ENCODE results near the gene ANKRD33.

The ANKRD33 gene

DNA sequence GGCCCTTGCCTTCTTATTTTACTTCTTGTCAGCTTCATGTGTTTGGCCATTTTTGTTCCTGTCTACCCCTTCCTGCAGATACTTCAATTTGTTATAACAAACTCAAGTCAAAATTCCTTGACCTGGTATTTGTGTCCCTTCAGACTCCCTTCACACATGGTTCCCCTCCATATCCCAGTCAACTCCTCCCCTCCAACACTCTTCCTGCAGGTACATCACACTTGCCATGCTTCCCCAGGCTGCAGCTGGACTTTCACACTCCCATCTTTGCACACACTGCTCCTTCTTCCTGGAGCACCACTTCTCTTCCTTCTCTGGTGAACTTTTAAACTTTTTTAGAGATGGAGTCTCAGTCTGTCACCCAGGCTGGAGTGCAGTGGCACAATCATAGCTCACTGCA, 20.5 kb upstream of the ANKRD33 start:
- no peak overlapping the region for H3K9ac ChIP-seq
- H3K27me3 ChIP-seq (ENCODE audit: control insufficient read depth, insufficient read depth, low read length): no peaks in the 10 kb centered on the region
- no peaks in the 10 kb centered on the region for H3K79me2 ChIP-seq
- H3K4me2 ChIP-seq (ENCODE audit: low read length): no peak overlapping the region
- TF ChIP-seq, protein P1, sequence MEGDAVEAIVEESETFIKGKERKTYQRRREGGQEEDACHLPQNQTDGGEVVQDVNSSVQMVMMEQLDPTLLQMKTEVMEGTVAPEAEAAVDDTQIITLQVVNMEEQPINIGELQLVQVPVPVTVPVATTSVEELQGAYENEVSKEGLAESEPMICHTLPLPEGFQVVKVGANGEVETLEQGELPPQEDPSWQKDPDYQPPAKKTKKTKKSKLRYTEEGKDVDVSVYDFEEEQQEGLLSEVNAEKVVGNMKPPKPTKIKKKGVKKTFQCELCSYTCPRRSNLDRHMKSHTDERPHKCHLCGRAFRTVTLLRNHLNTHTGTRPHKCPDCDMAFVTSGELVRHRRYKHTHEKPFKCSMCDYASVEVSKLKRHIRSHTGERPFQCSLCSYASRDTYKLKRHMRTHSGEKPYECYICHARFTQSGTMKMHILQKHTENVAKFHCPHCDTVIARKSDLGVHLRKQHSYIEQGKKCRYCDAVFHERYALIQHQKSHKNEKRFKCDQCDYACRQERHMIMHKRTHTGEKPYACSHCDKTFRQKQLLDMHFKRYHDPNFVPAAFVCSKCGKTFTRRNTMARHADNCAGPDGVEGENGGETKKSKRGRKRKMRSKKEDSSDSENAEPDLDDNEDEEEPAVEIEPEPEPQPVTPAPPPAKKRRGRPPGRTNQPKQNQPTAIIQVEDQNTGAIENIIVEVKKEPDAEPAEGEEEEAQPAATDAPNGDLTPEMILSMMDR (IDR thresholded peaks at IDR 0.05): no peak
- H3K4me1 ChIP-seq: peaks cover 15% of the 10 kb centered on the region
- H3K27ac ChIP-seq: no peak overlapping the region
- H2AFZ ChIP-seq: no peak overlapping the region
- H3K9me3 ChIP-seq (ENCODE audit: control insufficient read depth, low read length): no peaks in the 10 kb centered on the region
- no peaks in the 10 kb centered on the region for H3K36me3 ChIP-seq (ENCODE audit: control insufficient read depth, insufficient read depth, low read length)
- no peak overlapping the region for H3K4me3 ChIP-seq (ENCODE audit: low read depth, low read length)

DNA sequence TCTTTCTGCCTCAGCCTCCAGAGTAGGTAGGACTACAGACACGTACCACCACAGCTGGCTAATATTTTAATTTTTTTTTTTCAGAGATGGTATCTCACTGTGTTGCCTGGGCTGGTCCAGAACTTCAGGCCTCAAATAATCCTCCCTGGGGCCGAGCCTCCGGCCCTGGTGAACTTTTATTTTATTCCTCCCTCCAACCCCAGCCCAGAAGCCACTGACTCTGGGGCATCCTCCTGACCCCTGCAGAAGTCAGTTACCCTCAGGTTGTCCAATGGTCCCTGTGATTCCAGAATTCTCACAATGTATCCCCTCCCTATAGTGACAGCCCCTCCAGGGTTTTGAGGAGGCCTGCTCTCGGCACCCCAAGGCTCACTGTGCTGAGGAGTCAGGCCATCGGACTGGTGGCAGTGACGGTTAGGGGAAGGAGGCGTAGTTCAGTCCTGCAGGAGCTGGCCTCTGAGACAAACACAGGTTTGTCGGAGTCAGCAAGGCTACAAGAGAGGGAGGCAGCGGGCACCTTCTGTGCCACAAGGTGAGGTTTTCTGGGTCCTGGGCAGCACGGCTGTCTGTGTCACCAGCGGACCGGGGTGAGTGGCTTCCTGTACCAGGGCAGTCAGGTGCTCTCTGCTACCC, 20.0 kb upstream of the ANKRD33 start:
- Histone ChIP-seq H3K4me1 (peaks cover 15% of the 10 kb centered on the region), H3K27me3 (ENCODE audit: control insufficient read depth, insufficient read depth, low read length) (no peaks in the 10 kb centered on the region)

DNA sequence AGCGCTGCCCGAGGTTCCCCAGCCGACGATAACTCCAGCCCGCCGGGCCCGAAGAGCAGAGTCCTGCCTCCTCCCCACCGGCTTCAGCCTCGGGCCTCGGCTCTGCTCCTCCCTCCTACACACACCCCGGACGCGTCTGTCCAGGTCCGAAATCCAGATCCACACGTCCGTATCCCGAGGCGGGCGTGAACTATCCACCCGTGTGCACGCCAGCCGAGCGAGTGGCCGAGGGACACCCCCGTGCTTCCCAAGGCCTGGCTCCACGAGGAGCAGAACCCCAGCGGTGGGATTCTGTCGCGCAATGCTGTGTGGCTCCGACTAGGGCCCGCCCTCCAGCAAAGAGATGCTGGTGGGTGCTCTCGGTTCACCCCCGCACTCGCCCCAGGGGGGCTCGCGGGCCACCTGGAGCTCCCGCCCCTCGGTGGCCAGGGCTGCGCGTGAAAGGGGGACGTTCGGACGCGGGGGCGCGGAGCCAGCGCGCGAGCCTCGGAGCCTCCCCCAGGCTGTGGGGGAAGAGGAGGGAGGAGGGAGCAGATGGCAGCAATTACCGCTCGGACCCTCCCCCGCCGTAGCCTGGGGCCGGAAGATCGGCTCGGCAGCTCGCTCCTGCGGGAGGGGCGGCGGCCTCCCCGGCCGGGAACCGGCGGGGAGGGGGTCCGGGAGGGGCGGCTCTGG, 18.9 kb upstream of the ANKRD33 start:
- no peaks in the 10 kb centered on the region for H3K9me3 ChIP-seq (ENCODE audit: control insufficient read depth, low read length)
- peak overlapping the region; percentile 9 for H3K4me3 ChIP-seq (ENCODE audit: low read depth, low read length)
- peak overlapping the region; percentile 70 for H2AFZ ChIP-seq
- H3K27me3 ChIP-seq (ENCODE audit: control insufficient read depth, insufficient read depth, low read length): no peaks in the 10 kb centered on the region
- H3K4me2 ChIP-seq (ENCODE audit: low read length): no peak overlapping the region
- TF ChIP-seq, protein P1 (IDR thresholded peaks at IDR 0.05): no peak
- peaks cover 18% of the 10 kb centered on the region for H3K4me1 ChIP-seq
- no peaks in the 10 kb centered on the region for H3K36me3 ChIP-seq (ENCODE audit: control insufficient read depth, insufficient read depth, low read length)
- H3K27ac ChIP-seq: no peak overlapping the region
- no peaks in the 10 kb centered on the region for H3K79me2 ChIP-seq
- no peak overlapping the region for H3K9ac ChIP-seq

More for the DNA sequence above, 20.0 kb upstream of the ANKRD33 start:
- H3K9me3 ChIP-seq (ENCODE audit: control insufficient read depth, low read length): no peaks in the 10 kb centered on the region
- no peaks in the 10 kb centered on the region for H3K79me2 ChIP-seq
- H3K4me2 ChIP-seq (ENCODE audit: low read length): peak overlapping the region; percentile 29
- no peak overlapping the region for H3K4me3 ChIP-seq (ENCODE audit: low read depth, low read length)
- peak overlapping the region; percentile 12 for H2AFZ ChIP-seq
- TF ChIP-seq, protein P1 (IDR thresholded peaks at IDR 0.05): no peak
- no peak overlapping the region for H3K9ac ChIP-seq
- no peaks in the 10 kb centered on the region for H3K36me3 ChIP-seq (ENCODE audit: control insufficient read depth, insufficient read depth, low read length)
- no peak overlapping the region for H3K27ac ChIP-seq

DNA sequence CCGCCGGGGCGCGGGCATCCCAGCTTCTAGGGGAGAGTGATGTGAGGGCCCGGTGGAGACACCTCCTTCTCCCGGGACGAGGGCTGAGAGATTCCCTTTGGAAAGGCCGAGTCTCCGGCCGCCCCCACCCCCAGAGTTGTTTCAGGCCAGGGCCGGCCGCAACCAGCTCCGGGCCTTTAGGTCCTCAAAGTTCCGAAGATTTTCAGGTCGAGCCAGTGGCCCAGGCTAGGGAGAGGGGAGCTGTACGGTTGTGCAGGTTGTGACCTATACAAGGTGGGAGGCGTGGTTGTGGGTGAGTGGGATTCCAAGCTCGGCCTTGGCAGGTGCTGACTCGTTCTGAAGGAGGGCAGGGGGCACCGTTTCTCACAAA, 18.4 kb upstream of the ANKRD33 start:
- no peak overlapping the region for H3K4me3 ChIP-seq (ENCODE audit: low read depth, low read length)
- no peaks in the 10 kb centered on the region for H3K27me3 ChIP-seq (ENCODE audit: control insufficient read depth, insufficient read depth, low read length)
- peak overlapping the region; percentile 70 for H2AFZ ChIP-seq
- TF ChIP-seq, protein P1 (IDR thresholded peaks at IDR 0.05): no peak
- H3K4me2 ChIP-seq (ENCODE audit: low read length): no peak overlapping the region
- H3K4me1 ChIP-seq: peaks cover 23% of the 10 kb centered on the region
- H3K27ac ChIP-seq: no peak overlapping the region
- no peaks in the 10 kb centered on the region for H3K79me2 ChIP-seq
- no peaks in the 10 kb centered on the region for H3K9me3 ChIP-seq (ENCODE audit: control insufficient read depth, low read length)
- H3K36me3 ChIP-seq (ENCODE audit: control insufficient read depth, insufficient read depth, low read length): no peaks in the 10 kb centered on the region
- H3K9ac ChIP-seq: no peak overlapping the region

DNA sequence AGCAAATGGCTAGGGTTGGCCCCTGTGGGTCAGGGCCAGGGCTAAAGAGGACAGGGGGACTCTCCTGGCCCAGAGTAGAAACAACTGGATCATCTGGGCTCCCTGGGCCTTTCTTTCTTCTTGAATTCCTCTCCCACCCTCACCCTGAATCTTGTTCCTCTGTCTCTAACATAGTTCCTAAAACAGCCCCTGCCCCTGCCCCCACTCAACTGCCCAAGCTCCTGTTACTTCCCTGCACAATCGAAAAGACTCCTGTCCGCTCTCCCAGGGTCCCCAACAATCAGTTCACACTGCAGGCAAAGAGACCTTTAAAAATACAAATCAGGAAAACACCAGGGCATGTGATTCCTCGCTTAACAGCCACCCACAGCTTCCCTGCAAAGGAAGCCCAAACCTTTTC, 18.0 kb upstream of the ANKRD33 start:
- TF ChIP-seq, protein P1 (IDR thresholded peaks at IDR 0.05): no peak
- Histone ChIP-seq H3K9me3 (ENCODE audit: control insufficient read depth, low read length) (no peaks in the 10 kb centered on the region), H3K79me2 (no peaks in the 10 kb centered on the region), H2AFZ (no peak overlapping the region), H3K4me3 (ENCODE audit: low read depth, low read length) (no peak overlapping the region), H3K9ac (no peak overlapping the region), H3K27ac (no peak overlapping the region), H3K36me3 (ENCODE audit: control insufficient read depth, insufficient read depth, low read length) (no peaks in the 10 kb centered on the region), H3K4me2 (ENCODE audit: low read length) (no peak overlapping the region), H3K27me3 (ENCODE audit: control insufficient read depth, insufficient read depth, low read length) (no peaks in the 10 kb centered on the region), H3K4me1 (peaks cover 23% of the 10 kb centered on the region)
